A673 (cell line): ENCODE results near the gene TAL1.

Experiments used
- EZH2 ChIP-seq: fragments of 200-600 bp; sonication (generic); IDR thresholded peaks from 2 replicates; pipeline ENCODE4 v1.6.1; 2017; ENCODE audit warnings: borderline replicate concordance, low read depth, mild to moderate bottlenecking, mixed read lengths, antibody characterized with exemption, low read length; ENCODE audit not compliant: poor library complexity, severe bottlenecking
- TF ChIP-seq, protein P1 (sequence below): fragments of 300-800, 200-600 bp; sonication (generic); conservative IDR thresholded peaks from 2 replicates; pipeline ENCODE4 v1.5.1; 2017; ENCODE audit warnings: low read depth, mild to moderate bottlenecking, antibody characterized with exemption, low read length, moderate library complexity, mixed read lengths

DNA sequence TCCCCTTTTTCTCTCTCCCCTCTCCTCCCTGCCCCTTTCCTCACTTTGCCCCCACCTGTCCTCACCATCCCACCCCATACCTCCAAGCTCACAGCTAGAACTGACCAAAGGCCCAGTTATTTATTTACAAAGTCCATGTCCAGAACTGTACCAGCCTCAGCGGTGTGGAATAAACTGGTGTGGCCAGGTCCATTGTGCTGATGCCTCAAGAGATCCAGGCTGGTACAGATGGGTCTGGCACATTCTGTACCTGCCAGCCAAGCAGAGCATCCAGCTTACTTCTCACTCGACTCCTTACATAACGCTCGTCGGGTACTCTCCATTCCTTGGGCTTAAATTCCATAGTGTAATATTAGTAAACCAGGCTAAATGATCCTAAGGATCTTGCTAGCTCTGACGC, 54.0 kb downstream of the TAL1 start:
- TF ChIP-seq, protein P1, sequence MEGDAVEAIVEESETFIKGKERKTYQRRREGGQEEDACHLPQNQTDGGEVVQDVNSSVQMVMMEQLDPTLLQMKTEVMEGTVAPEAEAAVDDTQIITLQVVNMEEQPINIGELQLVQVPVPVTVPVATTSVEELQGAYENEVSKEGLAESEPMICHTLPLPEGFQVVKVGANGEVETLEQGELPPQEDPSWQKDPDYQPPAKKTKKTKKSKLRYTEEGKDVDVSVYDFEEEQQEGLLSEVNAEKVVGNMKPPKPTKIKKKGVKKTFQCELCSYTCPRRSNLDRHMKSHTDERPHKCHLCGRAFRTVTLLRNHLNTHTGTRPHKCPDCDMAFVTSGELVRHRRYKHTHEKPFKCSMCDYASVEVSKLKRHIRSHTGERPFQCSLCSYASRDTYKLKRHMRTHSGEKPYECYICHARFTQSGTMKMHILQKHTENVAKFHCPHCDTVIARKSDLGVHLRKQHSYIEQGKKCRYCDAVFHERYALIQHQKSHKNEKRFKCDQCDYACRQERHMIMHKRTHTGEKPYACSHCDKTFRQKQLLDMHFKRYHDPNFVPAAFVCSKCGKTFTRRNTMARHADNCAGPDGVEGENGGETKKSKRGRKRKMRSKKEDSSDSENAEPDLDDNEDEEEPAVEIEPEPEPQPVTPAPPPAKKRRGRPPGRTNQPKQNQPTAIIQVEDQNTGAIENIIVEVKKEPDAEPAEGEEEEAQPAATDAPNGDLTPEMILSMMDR = no peak
- no peak for TF ChIP-seq EZH2
